DOHH2 (cell line): Measurements from ENCODE around the gene ANKRD13A.

Experiments used
- CTCF ChIP-seq: fragments of 200-600 bp; sonication (generic); IDR thresholded peaks from one replicate; pipeline ENCODE4 v1.5.1; 2014; ENCODE audit warnings: antibody characterized with exemption, mild to moderate bottlenecking, low read depth, low read length; ENCODE audit not compliant: poor library complexity, severe bottlenecking
- EZH2phosphoT487 ChIP-seq: fragments of 200-600 bp; sonication (generic); IDR thresholded peaks from 2 replicates; pipeline ENCODE4 v1.6.1; 2017; ENCODE audit warnings: borderline replicate concordance, mild to moderate bottlenecking, antibody characterized with exemption, low read length, moderate library complexity, mixed read lengths

GRCh38 chr12:109993091-109993490, 6.1 kb upstream of the ANKRD13A start:
- TF ChIP-seq EZH2phosphoT487 (no peak), CTCF (no peak)
